Brain pericyte (primary cell): ENCODE measurements around the gene LDHAL6B.

ENCODE experiments used
- DNase-seq: peaks from one replicate; pipeline ENCODE4 v3.0.0-alpha.2; 2012; ENCODE audit warnings: low read depth, low spot score

LDHAL6B gene

GRCh38 chr15:59218710-59219109, 12.1 kb downstream of the LDHAL6B start:
- DNase-seq, result no peak

GRCh38 chr15:59221511-59222505, 15.2 kb downstream of the LDHAL6B start:
- DNase-seq, result peak; percentile 26

- DNase-seq, result no peak
Measured at GRCh38 chr15:59222906-59223550, 16.4 kb downstream of the LDHAL6B start.

GRCh38 chr15:59223736-59224135, 17.1 kb downstream of the LDHAL6B start:
- no peak for DNase-seq

GRCh38 chr15:59224474-59224873, 17.8 kb downstream of the LDHAL6B start:
- no peak for DNase-seq

GRCh38 chr15:59227021-59227420, 20.4 kb downstream of the LDHAL6B start:
- DNase-seq, result no peak

GRCh38 chr15:59229015-59229414, 22.4 kb downstream of the LDHAL6B start:
- DNase-seq, result no peak

- no peak for DNase-seq
Measured at GRCh38 chr15:59229453-59229852, 22.8 kb downstream of the LDHAL6B start.

- DNase-seq, result no peak
Measured at GRCh38 chr15:59230531-59231055, 23.9 kb downstream of the LDHAL6B start.

GRCh38 chr15:59232476-59232875, 25.8 kb downstream of the LDHAL6B start:
- DNase-seq, result peak; percentile 38

GRCh38 chr15:59236394-59236793, 29.8 kb downstream of the LDHAL6B start:
- no peak for DNase-seq

GRCh38 chr15:59237119-59237855, 30.6 kb downstream of the LDHAL6B start:
- DNase-seq, result no peak

GRCh38 chr15:59237924-59238331, 31.3 kb downstream of the LDHAL6B start:
- no peak for DNase-seq

- DNase-seq, result no peak
Measured at GRCh38 chr15:59240036-59240435, 33.4 kb downstream of the LDHAL6B start.

- no peak for DNase-seq
Measured at GRCh38 chr15:59242649-59243048, 36.0 kb downstream of the LDHAL6B start.

GRCh38 chr15:59243622-59244021, 37.0 kb downstream of the LDHAL6B start:
- DNase-seq, result no peak

GRCh38 chr15:59244337-59244736, 37.7 kb downstream of the LDHAL6B start:
- DNase-seq, result no peak

GRCh38 chr15:59245559-59245958, 38.9 kb downstream of the LDHAL6B start:
- no peak for DNase-seq

- peak; percentile 22 for DNase-seq
Measured at GRCh38 chr15:59247364-59247763, 40.7 kb downstream of the LDHAL6B start.

- DNase-seq, result no peak
Measured at GRCh38 chr15:59249816-59250215, 43.2 kb downstream of the LDHAL6B start.

- no peak for DNase-seq
Measured at GRCh38 chr15:59250249-59250648, 43.6 kb downstream of the LDHAL6B start.
